ENCODE measurements around the gene XG.
"Not testable (repeated sequence)": the region's sequence is repeated elsewhere in the genome, so short reads cannot be mapped to it uniquely, and the experiment has no call there.

Gene XG

DNA sequence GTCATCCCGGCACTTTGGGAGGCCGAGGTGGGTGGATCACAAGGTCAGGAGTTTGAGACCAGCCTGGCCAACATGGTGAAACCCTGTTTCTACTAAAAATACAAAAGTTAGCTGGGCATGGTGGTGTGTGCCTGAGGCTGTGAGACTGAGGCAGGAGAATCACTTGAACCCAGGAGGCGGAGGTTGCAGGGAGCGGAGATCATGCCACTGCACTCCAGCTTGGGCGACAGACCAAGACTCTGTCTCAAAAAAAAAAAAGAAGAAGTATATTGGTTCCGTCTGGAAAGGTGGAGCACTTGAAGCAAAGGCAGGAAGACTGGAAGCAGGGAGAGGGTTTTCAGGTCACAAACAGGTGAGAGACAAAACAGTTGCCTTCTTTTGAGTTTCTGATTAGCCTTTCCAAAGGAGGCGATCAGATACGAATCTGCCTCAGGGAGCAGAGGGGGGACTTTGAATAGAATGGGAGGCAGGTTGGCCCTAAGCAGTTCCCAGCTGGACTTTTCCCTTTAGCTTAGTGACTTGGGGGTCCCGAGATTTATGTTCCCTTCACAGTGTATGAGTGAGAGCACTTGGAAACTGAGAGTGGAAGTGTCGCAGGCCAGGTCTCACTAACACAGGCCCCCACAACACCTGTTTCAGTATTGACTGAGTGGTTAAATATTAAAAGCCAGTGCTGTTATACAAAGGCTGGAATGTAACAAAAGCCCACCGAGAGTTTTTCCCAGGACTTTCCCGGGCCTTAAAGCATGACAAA is 28.8 kb downstream of the XG start:
- not testable (repeated sequence) for DNase-seq (ENCODE audit: low read depth)

DNA sequence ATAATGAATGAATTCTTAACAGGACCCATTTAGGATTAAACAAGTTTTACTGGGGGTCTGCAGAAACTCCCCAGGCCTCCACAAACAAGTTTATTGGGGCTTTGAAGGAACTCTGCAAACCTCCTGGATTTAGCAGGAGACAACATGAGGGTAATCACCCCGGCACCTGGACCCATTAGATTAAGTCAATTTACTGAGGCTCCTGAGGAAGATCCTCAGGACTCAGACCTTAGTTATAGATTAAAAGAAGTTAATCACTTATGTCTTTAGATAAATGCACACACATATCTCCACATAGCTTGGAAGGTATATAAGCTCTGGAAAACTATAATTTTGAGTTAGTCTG is 29.4 kb downstream of the XG start:
- DNase-seq (ENCODE audit: low read depth) = no peak

DNA sequence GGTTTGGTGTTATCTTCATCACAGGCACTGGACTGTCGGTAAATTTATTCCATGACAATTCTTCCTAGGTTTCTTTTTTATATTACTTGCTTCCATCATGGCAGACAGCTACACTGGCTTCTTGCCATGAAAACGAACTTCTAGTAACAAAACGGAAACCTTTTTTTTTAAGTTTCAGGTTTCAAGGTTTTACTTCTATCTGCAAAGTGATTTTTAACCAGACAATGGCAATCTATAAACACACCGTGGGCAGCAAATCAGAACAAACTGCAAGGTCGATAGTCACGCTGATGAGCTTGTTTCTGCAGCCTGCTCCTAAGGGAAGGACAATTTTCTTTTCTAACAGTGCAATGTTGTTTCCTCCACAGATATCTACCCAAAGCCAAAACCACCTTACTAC is 29.9 kb downstream of the XG start:
- no peak for DNase-seq (ENCODE audit: low read depth)

DNA sequence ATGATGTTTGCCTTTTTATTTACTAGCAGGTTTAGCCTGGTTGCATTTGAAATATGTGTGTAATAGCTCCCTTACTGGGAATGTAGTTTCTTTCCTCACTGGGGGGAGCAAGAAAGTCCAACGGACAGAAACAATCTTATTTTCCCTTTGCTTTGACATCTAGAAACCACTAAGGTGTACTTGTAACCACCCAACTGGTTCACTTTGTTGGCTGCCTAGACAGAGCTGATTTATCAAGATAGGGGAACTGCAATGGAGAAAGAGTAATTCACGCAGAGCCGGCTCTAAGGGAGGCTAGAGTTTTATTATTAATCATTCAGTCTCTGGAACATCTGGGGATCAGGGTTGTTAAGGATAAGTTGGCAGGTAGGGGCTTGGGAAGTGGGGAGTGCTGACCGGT is 30.3 kb downstream of the XG start:
- DNase-seq (ENCODE audit: low read depth) = no peak

DNA sequence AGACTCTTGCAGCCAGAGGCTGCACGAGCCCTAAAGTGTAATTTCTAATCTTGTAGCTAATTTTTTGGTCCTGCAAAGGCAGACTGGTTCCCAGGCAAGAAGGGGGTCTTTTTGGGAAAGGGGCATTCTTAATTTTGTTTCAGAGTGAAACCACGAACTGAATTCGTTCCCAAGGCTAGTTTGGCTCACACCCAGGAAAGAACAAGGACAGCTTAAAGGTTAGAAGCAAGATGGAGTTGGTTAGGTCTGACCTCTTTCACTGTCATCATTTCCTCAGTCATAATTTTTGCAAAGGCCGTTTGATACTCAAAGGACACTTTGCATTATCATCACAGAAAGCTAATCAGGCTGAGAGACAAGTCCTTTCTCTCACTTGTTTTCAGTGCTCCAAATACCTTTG is 30.9 kb downstream of the XG start:
- no peak for DNase-seq (ENCODE audit: low read depth)

DNA sequence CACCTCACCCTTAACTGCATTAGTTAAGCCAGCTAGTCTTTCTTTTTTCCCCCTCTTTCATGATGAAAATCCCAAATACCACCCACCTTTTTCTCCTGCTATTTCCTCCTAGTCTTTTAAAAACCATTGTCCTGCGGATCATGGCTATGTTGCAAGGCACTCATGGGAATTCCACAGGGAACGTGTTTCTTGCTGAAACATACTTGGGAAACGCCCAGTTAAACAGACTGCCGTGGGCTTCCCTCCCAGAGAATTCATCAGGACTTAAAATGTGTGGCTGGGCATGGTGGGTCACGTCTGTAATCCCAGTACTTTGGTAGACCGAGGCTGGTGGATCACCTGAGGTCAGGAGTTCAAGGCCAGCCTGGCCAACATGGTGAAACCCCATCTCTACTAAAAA is 32.2 kb downstream of the XG start:
- DNase-seq (ENCODE audit: low read depth) = no peak

- no peak for DNase-seq (ENCODE audit: low read depth)
These were observed 33.7 kb downstream of the XG start for GRCh38 chrX:2785538-2785937.

- DNase-seq (ENCODE audit: low read depth) = no peak
These were observed 37.1 kb downstream of the XG start for GRCh38 chrX:2788980-2789379.

- DNase-seq (ENCODE audit: low read depth) = no peak
These were observed 37.7 kb downstream of the XG start for GRCh38 chrX:2789569-2789968.

DNA sequence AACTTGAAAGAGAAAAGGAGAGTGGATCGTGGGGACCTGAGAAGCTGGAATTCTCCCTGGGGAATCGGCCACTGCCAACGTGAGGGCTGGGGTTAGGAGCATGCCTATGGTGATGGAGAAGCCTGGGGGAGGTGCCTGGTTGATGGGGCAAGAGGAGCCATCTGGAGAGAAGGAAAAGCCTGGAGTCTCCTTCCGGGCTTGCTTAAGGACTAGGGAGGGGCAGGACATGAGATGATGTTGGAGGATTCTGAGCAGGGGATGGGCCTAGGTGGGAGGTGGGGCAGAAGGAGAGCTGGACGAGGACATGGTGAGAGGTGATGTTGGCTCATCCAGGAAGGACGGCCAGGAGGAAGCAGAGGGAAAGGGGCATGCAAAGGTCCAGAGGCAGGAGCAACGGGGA is 41.9 kb downstream of the XG start:
- no peak for DNase-seq (ENCODE audit: low read depth)

GRCh38 chrX:2794336-2794735 is 42.5 kb downstream of the XG start:
- DNase-seq (ENCODE audit: low read depth) = no peak

DNA sequence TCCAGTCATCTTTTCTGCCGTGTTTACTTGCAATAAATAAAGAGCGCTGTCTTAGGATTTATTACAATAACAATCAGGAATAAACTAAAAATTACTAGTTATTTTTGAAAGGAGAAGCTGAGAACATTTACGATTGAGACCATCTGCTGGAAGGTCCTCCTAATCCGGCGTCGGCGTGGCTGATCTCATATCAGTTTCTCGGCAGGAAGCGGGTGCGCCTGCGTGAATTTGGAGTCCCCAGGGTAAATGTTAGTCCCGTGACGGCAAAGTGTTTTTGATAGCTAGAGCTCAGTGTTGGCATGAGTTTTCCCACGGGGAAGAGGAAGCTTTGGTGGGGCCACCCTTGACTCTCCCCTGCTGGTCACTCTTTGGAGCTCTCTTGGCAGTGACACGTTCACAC is 45.0 kb downstream of the XG start:
- DNase-seq (ENCODE audit: low read depth) = not testable (repeated sequence)

DNA sequence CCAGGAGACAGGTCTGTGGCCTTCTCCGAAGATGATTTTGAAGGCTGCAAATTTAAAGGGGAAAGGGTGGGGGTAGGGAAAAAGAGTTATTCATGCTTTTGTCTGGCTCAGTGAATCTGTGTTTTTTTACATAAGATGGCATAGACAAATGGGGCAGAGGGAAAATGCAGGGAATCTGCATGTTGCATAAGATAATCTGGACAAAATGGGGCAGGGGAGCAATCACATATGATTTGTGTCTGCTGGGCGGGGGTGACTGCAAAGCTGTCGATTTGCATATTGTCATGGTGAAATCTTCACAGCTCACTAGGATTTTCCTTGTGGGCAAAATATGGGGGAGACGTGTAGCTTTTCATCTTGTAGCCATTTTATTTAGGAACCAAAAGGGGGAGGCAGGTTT is 47.5 kb downstream of the XG start:
- DNase-seq (ENCODE audit: low read depth) = no peak

DNA sequence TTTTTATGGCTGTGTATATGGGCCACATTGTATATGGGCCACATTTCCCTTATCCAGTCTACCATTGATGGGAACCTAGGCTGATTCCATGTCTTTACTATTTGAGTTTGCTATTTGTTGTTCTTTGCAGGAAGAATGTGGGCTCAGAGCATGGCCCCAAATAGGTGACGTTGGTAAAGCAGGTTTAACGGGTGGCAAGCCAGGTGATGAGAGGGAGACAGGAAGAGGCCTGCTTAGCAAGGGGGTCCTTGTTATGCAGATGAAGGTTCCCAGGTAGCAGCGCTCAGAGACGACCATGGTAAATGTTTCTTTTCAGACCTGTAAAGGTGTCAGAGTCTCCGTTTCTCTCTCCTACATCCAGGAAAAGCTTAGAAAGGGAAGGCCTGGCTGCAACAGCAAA is 48.1 kb downstream of the XG start:
- not testable (repeated sequence) for DNase-seq (ENCODE audit: low read depth)

DNA sequence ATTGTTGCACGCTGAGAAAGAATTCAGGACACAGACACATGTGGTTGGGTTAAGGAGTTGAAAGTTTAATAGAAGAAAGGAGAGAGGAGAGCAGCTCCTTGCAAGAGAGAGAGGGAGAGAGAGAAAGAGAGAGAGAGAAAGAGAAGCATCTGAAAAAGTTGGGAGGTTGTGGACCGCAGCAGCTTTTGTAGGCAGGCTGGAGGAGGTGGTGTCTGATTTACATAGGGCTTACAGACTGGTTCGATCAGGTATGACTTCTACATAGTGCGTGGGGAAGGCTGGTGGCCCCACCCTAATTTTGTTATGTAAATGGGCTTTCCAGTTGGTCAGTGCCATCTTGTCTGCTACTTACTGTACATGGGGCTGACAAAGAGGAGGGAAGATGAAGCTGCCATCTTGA is 49.4 kb downstream of the XG start:
- DNase-seq (ENCODE audit: low read depth) = no peak

- DNase-seq (ENCODE audit: low read depth) = not testable (repeated sequence)
These were observed 50.7 kb downstream of the XG start for GRCh38 chrX:2802376-2803090.

DNA sequence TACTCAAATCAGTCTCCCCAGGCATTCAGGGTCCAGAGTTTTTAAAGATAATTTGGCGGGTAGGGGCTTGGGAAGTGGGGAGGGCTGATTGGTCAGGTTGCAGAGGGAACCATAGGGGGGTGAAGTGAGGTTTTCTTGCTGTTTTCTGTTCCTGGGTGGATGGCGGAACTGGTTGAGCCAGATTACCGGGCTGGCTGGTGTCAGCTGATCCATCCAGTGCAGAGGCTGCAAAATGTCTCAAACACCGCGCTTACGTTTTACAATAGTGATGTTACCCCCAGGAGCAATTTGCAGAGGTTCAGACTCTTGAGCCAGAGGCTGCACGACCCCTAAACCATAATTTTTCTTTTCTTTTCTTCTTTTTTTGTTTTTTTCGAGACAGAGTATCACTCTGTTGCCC is 51.6 kb downstream of the XG start:
- DNase-seq (ENCODE audit: low read depth) = not testable (repeated sequence)

- not testable (repeated sequence) for DNase-seq (ENCODE audit: low read depth)
These were observed 52.4 kb downstream of the XG start for GRCh38 chrX:2804106-2804843.

DNA sequence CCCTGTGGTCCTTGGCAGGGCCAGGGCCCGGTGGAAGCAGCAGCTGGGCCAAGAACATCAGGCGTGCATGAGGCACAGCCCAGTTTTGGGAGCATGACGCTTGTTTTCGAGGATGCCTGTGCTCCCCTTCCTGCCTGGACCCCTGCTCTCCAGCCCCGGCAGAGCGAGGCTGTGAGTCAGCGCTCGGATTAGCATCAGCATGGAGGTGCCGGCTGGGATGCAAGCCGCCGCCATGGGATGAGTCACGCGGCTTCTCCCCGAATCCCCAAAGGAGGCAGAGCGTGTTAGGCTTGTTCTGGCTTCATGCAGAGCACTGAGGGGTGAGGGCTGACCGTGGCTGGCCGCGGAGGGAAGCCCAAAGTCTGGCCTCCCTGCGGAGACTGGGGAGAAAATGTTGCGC is 53.0 kb downstream of the XG start:
- not testable (repeated sequence) for DNase-seq (ENCODE audit: low read depth)

DNA sequence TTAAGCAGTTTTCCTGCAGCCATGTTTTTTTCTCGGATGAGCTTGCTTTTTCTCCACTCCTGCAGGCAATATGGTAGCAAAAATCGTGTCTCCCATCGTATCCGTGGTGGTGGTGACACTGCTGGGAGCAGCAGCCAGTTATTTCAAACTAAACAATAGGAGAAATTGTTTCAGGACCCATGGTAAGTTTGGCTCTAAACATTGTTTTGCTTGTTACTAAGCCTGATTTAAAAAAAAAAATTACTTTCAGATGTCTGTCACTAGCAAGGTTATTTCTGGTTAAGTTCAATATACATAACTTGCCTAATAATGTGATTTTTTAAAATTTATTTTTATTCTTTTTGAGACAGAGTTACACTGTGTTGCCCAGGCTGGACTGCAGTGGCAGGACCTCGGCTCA is 59.4 kb downstream of the XG start:
- no peak for DNase-seq (ENCODE audit: low read depth)

DNA sequence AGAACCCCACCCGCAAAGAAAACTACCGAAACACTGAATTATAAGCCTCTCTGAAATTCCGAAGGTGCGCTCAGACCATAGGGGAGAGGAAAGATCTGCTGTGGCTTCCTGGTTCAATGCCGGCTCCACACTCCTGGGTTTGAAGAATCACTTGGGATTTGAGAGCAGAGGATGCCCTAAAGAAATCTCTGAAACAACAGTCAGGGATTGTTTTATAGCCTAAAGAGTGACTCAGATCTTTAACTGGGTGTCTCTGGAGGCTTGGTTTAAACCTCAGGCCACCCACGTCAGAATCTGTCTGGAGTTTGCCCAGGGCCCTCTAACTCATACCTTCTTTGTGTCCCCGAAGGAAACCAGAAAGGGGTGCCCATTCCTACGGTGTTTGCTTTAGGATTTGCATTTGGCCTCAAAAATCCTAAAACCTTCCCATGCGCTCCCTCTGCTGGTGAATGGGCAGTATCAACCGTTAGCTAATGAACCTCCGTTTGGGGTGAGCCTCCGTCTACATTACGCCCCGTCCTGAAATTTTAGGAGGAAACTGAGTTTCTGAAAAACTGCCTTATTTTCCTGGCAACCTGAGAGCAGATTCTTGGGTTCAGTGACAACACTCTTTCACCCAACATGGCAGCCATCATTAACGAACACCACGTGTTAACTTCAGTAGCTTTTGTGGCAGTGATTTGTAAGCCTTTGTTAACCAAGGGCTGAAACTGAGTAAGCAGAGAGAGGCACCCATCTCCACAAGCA is 60.5 kb downstream of the XG start:
- DNase-seq (ENCODE audit: low read depth) = peak; percentile 11

DNA sequence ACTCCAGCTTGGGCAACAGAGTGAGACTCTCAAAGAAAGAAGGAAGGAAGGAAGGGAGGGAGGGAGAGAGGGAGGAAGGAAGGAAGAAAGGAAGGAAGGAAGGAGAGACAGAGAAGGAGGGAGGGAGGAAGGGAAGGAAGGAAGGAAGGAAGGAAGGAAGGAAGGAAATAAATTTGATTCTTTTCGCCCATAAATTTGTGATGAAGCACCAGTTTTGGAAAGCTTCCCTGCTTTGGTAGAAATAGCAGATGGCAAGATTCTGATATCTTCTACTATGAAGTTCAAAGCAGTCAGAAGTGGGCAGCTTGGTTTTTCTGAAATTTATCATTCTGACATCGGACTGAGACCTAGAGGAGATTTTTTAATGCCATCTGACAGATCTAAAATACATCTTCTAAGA is 65.2 kb downstream of the XG start:
- no peak for DNase-seq (ENCODE audit: low read depth)
